ENCODE measurements around the gene TMC5.
"Not testable (repeated sequence)": the region's sequence is repeated elsewhere in the genome, so short reads cannot be mapped to it uniquely, and the experiment has no call there.

Gene TMC5

DNA sequence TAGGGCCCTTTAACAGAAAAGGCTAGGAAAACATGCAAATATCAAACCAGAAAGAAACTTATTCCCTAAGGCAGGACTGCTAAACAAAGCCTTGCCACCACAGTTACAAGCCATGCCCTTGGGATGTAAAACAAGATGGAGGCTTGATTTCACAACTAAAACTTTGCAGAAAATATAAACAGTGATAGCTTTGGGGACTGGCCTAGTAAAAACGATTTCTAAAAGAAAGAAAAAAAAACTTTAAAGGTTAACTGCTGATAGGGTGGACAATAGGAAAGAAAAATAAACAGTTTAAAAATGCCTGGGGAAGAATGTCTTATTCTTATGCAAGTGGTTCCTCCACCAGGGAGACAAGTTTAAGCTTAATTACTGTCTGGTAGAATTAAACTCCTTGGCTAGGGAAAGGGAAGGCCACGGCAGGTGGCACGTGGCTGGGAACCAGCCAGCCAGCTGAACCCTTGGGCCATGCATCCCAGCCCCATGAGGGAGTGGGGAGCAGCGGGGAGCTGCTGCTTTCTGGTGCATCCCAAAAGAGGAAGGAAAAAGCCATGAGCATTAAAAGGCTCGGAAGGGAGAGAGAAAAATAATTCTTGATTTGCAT is 10.7 kb upstream of the TMC5 start:
- no peak for DNase-seq (ENCODE audit: low read depth in 2 of 2)

DNA sequence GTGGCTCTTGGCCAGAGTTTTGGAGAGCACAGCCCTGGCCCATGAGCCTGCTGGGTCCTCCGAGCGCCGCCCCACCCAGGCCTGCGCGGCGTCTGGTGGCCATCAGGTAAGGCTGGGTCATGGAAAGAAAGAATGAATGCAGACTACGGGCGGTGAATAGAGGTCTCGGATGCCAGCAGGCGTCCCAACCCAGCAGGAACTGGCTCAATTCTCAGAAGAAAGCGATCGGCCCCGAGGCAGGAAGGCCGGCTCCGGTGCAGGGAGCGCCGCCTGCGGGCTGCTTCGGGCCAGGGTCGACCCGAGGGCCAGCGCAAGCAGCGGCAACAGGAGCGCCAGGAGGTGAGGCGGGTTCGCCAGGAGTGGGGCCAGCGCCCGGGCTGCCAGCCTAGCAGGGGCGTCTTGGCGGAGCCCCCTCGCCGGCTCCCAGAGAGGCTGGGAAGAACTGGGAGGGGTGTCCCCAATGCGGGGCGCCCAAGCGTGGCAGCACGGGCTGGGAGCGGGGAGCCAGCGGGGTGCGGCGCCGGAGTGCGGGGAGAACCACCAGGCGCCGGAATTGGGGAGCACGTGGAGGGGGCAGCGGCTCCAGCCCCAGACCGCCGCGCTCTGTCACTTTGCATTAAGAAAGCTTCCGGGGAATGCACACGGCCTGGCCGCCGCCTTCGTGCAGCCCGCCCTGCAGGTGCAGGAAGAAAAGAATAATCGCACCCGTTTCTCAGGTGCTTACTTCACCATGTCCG is 7.1 kb upstream of the TMC5 start:
- no peak for DNase-seq (ENCODE audit: low read depth in 2 of 2)

- DNase-seq (ENCODE audit: low read depth in 2 of 2), result no peak
Measured at GRCh38 chr16:19411298-19411697, 6.4 kb upstream of the TMC5 start.

- not testable (repeated sequence) for DNase-seq (ENCODE audit: low read depth in 2 of 2)
Measured at GRCh38 chr16:19412055-19412454, 5.6 kb upstream of the TMC5 start.

GRCh38 chr16:19415461-19415860 is 2.2 kb upstream of the TMC5 start:
- DNase-seq (ENCODE audit: low read depth in 2 of 2), result no peak

GRCh38 chr16:19415918-19416317 is 1.8 kb upstream of the TMC5 start:
- DNase-seq (ENCODE audit: low read depth in 2 of 2), result no peak

DNA sequence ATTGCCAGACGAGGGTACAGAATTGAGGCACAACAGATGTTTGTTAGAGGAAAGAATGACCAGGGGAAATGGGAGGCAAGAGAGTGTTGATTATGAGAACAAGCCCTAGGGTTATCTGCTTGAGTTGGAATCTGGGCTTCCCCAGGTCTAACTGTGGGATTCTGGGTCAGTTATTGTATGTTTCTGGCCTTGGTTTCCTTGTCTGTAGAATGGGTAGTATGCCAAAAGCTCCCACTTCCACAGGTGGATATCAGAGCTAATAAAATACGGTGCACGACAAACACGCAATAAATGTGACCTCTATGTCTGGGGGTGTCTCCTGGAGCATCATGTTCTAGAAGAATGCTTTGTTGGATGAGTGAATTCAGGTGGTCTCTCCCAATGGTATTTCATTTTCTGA is 517 bp downstream of the TMC5 start:
- DNase-seq (ENCODE audit: low read depth in 2 of 2), result no peak

DNA sequence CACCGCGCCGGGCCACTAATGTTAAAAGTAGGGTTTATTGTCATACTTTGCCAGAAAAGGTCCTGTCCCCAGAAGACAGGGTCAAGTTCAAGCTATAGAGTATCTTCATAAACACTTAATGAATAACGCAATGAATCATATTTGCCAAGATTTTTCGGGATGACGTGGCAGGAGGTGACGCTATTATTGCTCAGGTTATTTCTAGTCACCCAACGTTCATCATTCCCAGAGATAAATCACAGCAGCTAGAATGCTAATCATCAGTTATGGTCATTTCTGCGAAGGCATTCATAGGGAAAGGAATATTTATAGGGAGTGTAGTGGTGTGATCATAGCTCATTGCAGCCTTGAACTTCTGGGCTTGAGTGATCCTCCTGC is 2.0 kb downstream of the TMC5 start:
- DNase-seq (ENCODE audit: low read depth in 2 of 2), result no peak

- DNase-seq (ENCODE audit: low read depth in 2 of 2), result no peak
Measured at GRCh38 chr16:19424478-19424877, 6.8 kb downstream of the TMC5 start.

- DNase-seq (ENCODE audit: low read depth in 2 of 2), result no peak
Measured at GRCh38 chr16:19430345-19430744, 12.7 kb downstream of the TMC5 start.

DNA sequence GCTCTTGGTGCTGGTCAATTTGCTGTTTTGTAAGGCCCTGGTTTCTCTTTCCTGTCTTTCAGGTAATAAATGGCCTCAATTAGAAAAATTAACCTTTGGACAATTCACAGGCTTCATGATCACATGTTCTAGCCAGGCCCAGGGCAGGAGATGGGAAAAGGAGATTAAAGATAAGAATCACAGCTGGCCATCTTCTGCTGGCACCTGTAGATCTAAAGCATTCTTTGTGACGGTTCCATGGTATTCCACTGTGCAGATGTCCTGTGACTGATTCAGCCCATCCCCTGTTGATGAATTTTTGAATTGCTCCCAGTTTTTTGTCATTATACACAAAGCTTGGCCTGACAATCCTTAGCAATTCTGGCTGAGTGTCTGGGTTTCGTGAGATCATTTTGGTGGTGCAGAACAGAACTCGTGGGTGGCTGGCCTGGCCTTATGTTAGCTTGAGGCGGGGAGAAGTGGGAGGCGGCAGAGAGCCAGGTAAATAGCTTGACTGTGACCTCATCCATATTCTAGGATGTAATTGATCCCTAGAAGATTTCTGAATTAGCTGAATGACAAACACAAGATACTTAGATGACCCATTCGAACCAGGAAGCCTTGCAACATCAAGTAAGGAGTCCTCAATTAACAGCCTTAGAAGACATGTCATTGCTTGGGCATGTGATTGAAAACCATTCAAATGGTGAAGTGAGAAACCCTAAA is 14.1 kb downstream of the TMC5 start:
- no peak for DNase-seq (ENCODE audit: low read depth in 2 of 2)

DNA sequence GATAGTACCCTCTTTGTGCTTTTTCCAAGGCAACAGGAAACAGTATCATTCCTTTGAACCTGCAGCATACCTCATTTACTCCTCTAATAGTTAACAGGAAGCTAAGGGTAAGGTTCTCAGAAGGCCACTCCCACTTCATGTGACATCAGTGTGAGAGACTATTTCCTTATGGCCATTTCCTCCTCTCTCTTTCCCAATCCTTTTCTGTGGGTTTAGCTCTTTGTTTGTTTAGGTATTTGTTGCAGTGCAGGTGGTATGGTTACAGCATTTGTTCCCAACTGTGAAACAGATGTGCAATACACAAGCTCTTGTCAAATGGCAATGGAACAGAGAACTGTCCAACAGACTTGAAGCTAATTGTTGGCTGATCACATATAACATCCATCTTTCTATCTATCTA is 14.7 kb downstream of the TMC5 start:
- no peak for DNase-seq (ENCODE audit: low read depth in 2 of 2)

DNA sequence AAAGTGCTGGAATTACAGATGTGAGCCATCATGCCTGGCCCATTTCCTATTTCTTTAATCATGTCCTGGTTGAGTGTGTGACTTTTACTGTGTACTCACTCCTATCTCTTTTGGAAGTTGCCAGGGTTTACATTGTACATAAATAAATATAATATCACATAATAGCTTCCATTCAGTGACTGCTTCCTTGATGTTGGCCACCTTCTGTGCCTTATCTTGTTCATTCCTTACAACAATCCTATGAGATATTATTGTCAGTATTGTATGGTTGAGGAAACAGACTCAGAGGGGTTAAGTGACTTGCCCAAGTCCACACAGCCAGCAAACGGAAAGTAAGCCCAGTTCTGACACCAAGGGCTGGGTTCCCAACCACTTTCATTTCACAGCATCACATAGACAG is 16.9 kb downstream of the TMC5 start:
- DNase-seq (ENCODE audit: low read depth in 2 of 2), result no peak

- no peak for DNase-seq (ENCODE audit: low read depth in 2 of 2)
Measured at GRCh38 chr16:19436540-19436939, 18.9 kb downstream of the TMC5 start.

DNA sequence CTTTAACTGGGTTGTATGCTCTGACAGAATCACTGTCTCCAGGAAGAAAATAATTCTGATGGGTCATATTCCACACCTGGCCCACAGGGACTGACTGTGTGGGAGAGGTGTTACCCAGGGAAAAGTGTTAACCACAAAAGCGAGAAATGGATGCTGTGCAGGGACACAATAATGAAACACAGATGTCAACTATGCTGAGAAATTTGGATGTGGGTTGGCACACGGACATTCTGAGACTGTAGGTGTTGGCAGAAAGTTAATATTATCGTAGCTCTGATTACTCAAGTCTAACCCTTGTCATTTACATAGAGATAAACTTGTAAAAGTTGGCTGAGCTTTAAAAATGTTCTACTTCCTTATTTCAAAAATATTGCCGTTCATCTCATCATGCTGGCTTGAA is 19.6 kb downstream of the TMC5 start:
- no peak for DNase-seq (ENCODE audit: low read depth in 2 of 2)

- DNase-seq (ENCODE audit: low read depth in 2 of 2), result no peak
Measured at GRCh38 chr16:19438739-19439138, 21.1 kb downstream of the TMC5 start.

DNA sequence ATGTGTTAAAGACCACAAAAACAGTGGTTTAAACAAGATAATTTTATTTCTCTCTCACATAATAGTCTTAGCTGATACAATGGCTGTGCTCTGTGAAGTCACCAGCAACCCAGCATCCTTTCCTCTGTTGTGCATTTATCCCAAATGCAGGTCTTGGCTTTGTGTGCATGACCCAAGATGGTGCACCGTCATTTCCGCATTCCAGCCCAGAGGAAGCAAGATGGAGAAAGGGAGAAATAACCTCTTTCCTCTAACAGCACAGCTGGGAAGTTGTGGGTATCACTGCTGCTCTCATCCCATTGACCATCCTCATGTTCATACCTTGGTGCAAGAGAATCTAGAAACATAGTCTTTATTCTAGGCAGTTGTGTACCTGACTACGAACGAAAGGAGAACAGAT is 21.8 kb downstream of the TMC5 start:
- no peak for DNase-seq (ENCODE audit: low read depth in 2 of 2)

DNA sequence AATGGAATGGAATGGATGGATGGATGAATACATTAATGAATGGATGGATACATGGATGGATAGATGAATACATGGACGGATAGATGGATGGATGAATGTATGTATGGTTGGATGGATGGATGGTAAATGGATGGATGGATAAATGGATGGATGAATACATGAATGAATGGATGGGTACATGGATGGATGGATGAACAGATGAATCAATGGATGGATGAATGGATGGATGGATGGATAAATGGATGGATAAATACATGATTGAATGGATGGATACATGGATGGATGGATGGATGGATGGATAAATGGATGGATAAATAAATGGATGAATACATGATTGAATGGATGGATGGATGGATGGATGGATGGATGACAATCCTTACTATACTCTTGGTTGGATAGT is 26.0 kb downstream of the TMC5 start:
- no peak for DNase-seq (ENCODE audit: low read depth in 2 of 2)

GRCh38 chr16:19446300-19446846 is 28.7 kb downstream of the TMC5 start:
- no peak for DNase-seq (ENCODE audit: low read depth in 2 of 2)

- DNase-seq (ENCODE audit: low read depth in 2 of 2), result no peak
Measured at GRCh38 chr16:19446886-19447285, 29.2 kb downstream of the TMC5 start.

GRCh38 chr16:19450186-19450585 is 32.5 kb downstream of the TMC5 start:
- no peak for DNase-seq (ENCODE audit: low read depth in 2 of 2)

DNA sequence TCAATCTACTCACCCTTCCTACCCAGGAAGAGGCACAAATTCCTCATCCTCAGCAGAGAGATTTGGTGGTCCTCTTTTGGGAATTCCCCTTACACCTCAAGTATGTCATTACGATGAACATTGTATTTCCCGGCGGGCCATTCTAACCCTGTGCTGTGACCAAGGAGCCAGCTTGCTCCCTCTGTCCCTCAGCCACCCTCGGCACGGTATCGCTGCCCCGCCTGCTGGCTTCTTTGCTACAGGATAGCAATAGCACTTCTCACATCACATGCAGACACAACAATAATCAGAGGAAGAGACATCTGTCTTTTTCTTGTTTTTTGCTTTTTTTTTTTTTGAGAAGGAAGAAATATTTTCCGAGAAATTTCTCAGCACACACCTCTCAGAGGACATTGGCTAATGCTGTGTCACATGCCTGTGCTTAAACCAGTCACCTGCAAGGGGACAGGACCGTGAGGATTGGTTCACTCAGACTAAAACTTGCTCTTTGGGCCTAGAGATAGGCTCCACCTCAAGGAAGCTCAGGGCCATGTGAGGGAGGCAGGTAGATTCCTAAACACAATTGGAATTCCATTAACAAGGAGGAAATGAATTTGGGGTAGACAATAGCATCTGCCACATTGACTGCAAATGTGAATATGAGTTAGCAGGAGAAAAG is 41.2 kb downstream of the TMC5 start:
- no peak for DNase-seq (ENCODE audit: low read depth in 2 of 2)
